ENCODE results near the gene PPP1R14C. TPM values are rescaled to one million over a fixed set of nuclear protein-coding genes. Genes with fewer than 3 reads are reported as not detected.
"Not testable (repeated sequence)": the region's sequence is repeated elsewhere in the genome, so short reads cannot be mapped to it uniquely, and the experiment has no call there.

Gene PPP1R14C
- total and polyA plus RNA-seq, 2 of the 13 experiments (the other 11 are each of a cell fraction or from before 2014, with no cell fraction given) = not detected

GRCh38 chr6:150238336-150238741 lies 95.5 kb downstream of the PPP1R14C start (continued):
- TF ChIP-seq NFKBIZ (CRISPR knock-in tag; IDR thresholded peaks at IDR 0.05) (no peak), BRCA1 (CRISPR knock-in tag; IDR thresholded peaks at IDR 0.05) (no peak), SMAD9 (CRISPR knock-in tag; IDR thresholded peaks at IDR 0.05) (no peak), RBAK (CRISPR knock-in tag; IDR thresholded peaks at IDR 0.05) (no peak), ZMYM4 (CRISPR knock-in tag; IDR thresholded peaks at IDR 0.05) (no peak), ZFP36L2 (CRISPR knock-in tag; IDR thresholded peaks at IDR 0.05) (no peak)

GRCh38 chr6:150238846-150239407 lies 96.1 kb downstream of the PPP1R14C start:
- H3K9ac ChIP-seq (ENCODE audit: insufficient read depth, low read depth, low read length) = no peak overlapping the region
- in situ Hi-C loops (cut with HindIII; ENCODE audit: extremely low pct_ligation_motif_present, low pct_unique_long_range_greater_than_20kb) (no loop called here), intact Hi-C loops (cut with micrococcal nuclease; ENCODE audit: unreplicated experiment) (no loop called here)
- peaks cover 0 to 23% of the 10 kb centered on the region in 2 experiments; a peak in 3 of 5 replicates for H3K27me3 ChIP-seq (ENCODE audit: control insufficient read depth in 1 of 2, insufficient read depth in 2 of 2, low read length in 2 of 2)
- no peaks in the 10 kb centered on the region for H4K20me1 ChIP-seq (ENCODE audit: insufficient read depth, low read length)
- no peaks in the 10 kb centered on the region for H3K79me2 ChIP-seq (ENCODE audit: insufficient read depth, low read length)
- H3K4me2 ChIP-seq (ENCODE audit: low read depth, low read length) = no peak overlapping the region
- no peaks in the 10 kb centered on the region for H3K9me3 ChIP-seq (ENCODE audit: low read length)
- no peak for FAIRE-seq
- TF ChIP-seq ZNF883 (CRISPR knock-in tag; IDR thresholded peaks at IDR 0.05; ENCODE audit: not compliant biosample characterization) = no peak
- no peak for TF ChIP-seq IRF2 (CRISPR knock-in tag; IDR thresholded peaks at IDR 0.05)
- no peak for TF ChIP-seq ATAD3A (CRISPR knock-in tag; IDR thresholded peaks at IDR 0.05)
- TF ChIP-seq SOX6 (IDR thresholded peaks at IDR 0.05) = no peak
- TF ChIP-seq SOX6 (CRISPR knock-in tag; IDR thresholded peaks at IDR 0.05) = no peak
- no peak for TF ChIP-seq CREB3 (CRISPR knock-in tag; IDR thresholded peaks at IDR 0.05)
- ChIA-PET CTCF (ENCODE audit: low intra/inter-chr PET ratio, low total read pairs) (no interaction called here), POLR2A (no interaction called here)
- H3K4me1 ChIP-seq (ENCODE audit: insufficient read depth, low read length) = no peaks in the 10 kb centered on the region
- no peak for ATAC-seq
- no peak overlapping the region for H3K4me3 ChIP-seq (replicated peaks in 1 of 3; ENCODE audit: insufficient read depth in 1 of 3, low read depth in 2 of 3, low read length in 3 of 3)
- no peaks in the 10 kb centered on the region for H3K36me3 ChIP-seq (replicated peaks in 1 of 2; ENCODE audit: control insufficient read depth in 1 of 2, insufficient read depth in 2 of 2, low read length in 2 of 2)
- WGBS (ENCODE audit: low lambda C conversion rate) = 47% methylated on average over 6 of the region's 6 CpGs
- DNase-seq (ENCODE audit: low spot score) = no peak
- BruUV-seq (replicated peaks) = no TSS peak
- H3K27ac ChIP-seq (ENCODE audit: extremely low read length, insufficient read depth, low read length) = no peak overlapping the region
- no peak overlapping the region for H2AFZ ChIP-seq (ENCODE audit: low read length)

GRCh38 chr6:150241756-150242155 lies 98.9 kb downstream of the PPP1R14C start:
- H3K9me3 ChIP-seq (ENCODE audit: low read length); FAIRE-seq; POLR2A ChIA-PET; H4K20me1 ChIP-seq (ENCODE audit: insufficient read depth, low read length); H3K4me1 ChIP-seq (ENCODE audit: insufficient read depth, low read length); H2AFZ ChIP-seq (ENCODE audit: low read length); CTCF ChIA-PET (ENCODE audit: low intra/inter-chr PET ratio, low total read pairs); ATAC-seq; H3K27me3 ChIP-seq (ENCODE audit: control insufficient read depth in 1 of 2, insufficient read depth in 2 of 2, low read length in 2 of 2); BruUV-seq (replicated peaks); in situ Hi-C loops (cut with HindIII; ENCODE audit: extremely low pct_ligation_motif_present, low pct_unique_long_range_greater_than_20kb); H3K9ac ChIP-seq (ENCODE audit: insufficient read depth, low read depth, low read length); H3K27ac ChIP-seq (ENCODE audit: extremely low read length, insufficient read depth, low read length); H3K36me3 ChIP-seq (replicated peaks in 1 of 2; ENCODE audit: control insufficient read depth in 1 of 2, insufficient read depth in 2 of 2, low read length in 2 of 2); intact Hi-C loops (cut with micrococcal nuclease; ENCODE audit: unreplicated experiment); H3K4me3 ChIP-seq (replicated peaks in 1 of 3; ENCODE audit: insufficient read depth in 1 of 3, low read depth in 2 of 3, low read length in 3 of 3); DNase-seq (ENCODE audit: low spot score); H3K4me2 ChIP-seq (ENCODE audit: low read depth, low read length); H3K79me2 ChIP-seq (ENCODE audit: insufficient read depth, low read length): not testable (repeated sequence)
- WGBS (ENCODE audit: low lambda C conversion rate) = 37% methylated on average over 5 of the region's 5 CpGs

Data from HepG2 (cell line).